A673 (cell line): Measurements from ENCODE around the gene EDEM3.

Source experiments
- EZH2 ChIP-seq: fragments of 200-600 bp; sonication (generic); IDR thresholded peaks from 2 replicates; pipeline ENCODE4 v1.6.1; 2017; ENCODE audit warnings: borderline replicate concordance, low read depth, mild to moderate bottlenecking, mixed read lengths, antibody characterized with exemption, low read length; ENCODE audit not compliant: poor library complexity, severe bottlenecking
- TF ChIP-seq, protein P1 (sequence below): fragments of 300-800, 200-600 bp; sonication (generic); conservative IDR thresholded peaks from 2 replicates; pipeline ENCODE4 v1.5.1; 2017; ENCODE audit warnings: low read depth, mild to moderate bottlenecking, antibody characterized with exemption, low read length, moderate library complexity, mixed read lengths

GRCh38 chr1:184768467-184768866, 13.8 kb upstream of the EDEM3 start:
- TF ChIP-seq, protein P1, sequence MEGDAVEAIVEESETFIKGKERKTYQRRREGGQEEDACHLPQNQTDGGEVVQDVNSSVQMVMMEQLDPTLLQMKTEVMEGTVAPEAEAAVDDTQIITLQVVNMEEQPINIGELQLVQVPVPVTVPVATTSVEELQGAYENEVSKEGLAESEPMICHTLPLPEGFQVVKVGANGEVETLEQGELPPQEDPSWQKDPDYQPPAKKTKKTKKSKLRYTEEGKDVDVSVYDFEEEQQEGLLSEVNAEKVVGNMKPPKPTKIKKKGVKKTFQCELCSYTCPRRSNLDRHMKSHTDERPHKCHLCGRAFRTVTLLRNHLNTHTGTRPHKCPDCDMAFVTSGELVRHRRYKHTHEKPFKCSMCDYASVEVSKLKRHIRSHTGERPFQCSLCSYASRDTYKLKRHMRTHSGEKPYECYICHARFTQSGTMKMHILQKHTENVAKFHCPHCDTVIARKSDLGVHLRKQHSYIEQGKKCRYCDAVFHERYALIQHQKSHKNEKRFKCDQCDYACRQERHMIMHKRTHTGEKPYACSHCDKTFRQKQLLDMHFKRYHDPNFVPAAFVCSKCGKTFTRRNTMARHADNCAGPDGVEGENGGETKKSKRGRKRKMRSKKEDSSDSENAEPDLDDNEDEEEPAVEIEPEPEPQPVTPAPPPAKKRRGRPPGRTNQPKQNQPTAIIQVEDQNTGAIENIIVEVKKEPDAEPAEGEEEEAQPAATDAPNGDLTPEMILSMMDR: no peak
- TF ChIP-seq EZH2: no peak
